BE2C (cell line): ENCODE measurements around the gene PTGER4.
"Not testable (repeated sequence)": the region's sequence is repeated elsewhere in the genome, so short reads cannot be mapped to it uniquely, and the experiment has no call there.

Source experiments
- DNase-seq: peaks from one replicate; pipeline ENCODE4 v3.0.0-alpha.2; 2020
- H3K27me3 ChIP-seq: fragments of 250-450 bp; sonication (Bioruptor Pico); 2 replicates; pipeline ENCODE4 v1.5.1; 2020; ENCODE audit warnings: mild to moderate bottlenecking
- H3K36me3 ChIP-seq: fragments of 250-450 bp; sonication (Bioruptor Pico); 2 replicates; pipeline ENCODE4 v1.5.1; 2020; ENCODE audit warnings: mild to moderate bottlenecking
- H3K4me1 ChIP-seq: fragments of 250-450 bp; sonication (Bioruptor Pico); 2 replicates; pipeline ENCODE4 v1.5.1; 2020
- H3K4me3 ChIP-seq: 2 replicates; pipeline ENCODE4 v1.5.1; 2011; ENCODE audit warnings: low read depth, low read length
- H3K9me3 ChIP-seq: fragments of 250-450 bp; sonication (Bioruptor Pico); 2 replicates; pipeline ENCODE4 v1.5.1; 2020
- TF ChIP-seq, protein P1 (sequence below): IDR thresholded peaks from 2 replicates; pipeline ENCODE4 v1.5.1; 2012; ENCODE audit warnings: mild to moderate bottlenecking, low read depth, low read length

The PTGER4 gene

DNA sequence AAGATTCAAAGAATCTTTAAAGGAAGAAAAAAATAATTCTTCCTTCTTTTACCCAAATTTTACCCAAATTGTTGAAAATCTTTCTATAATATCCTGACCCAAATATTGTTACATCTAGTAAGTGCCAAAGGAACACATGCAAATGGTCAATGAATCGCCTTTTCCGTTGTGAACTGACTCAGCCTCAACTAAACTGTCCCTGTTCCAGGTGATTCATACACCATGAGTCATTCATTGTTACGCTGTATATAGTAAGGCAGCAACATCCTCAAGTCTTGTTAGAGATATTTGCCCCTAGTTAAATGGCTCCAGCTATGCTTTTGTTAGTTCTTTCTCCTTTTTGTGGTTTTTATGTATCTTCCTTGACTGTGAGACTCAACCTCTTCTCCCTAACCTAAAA lies 9.7 kb downstream of the PTGER4 start:
- DNase-seq = no peak
- TF ChIP-seq, protein P1, sequence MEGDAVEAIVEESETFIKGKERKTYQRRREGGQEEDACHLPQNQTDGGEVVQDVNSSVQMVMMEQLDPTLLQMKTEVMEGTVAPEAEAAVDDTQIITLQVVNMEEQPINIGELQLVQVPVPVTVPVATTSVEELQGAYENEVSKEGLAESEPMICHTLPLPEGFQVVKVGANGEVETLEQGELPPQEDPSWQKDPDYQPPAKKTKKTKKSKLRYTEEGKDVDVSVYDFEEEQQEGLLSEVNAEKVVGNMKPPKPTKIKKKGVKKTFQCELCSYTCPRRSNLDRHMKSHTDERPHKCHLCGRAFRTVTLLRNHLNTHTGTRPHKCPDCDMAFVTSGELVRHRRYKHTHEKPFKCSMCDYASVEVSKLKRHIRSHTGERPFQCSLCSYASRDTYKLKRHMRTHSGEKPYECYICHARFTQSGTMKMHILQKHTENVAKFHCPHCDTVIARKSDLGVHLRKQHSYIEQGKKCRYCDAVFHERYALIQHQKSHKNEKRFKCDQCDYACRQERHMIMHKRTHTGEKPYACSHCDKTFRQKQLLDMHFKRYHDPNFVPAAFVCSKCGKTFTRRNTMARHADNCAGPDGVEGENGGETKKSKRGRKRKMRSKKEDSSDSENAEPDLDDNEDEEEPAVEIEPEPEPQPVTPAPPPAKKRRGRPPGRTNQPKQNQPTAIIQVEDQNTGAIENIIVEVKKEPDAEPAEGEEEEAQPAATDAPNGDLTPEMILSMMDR = no peak
- Histone ChIP-seq H3K4me1 (no peaks in the 10 kb centered on the region), H3K9me3 (no peaks in the 10 kb centered on the region), H3K27me3 (peaks cover 20% of the 10 kb centered on the region), H3K4me3 (no peak overlapping the region), H3K36me3 (no peaks in the 10 kb centered on the region)

DNA sequence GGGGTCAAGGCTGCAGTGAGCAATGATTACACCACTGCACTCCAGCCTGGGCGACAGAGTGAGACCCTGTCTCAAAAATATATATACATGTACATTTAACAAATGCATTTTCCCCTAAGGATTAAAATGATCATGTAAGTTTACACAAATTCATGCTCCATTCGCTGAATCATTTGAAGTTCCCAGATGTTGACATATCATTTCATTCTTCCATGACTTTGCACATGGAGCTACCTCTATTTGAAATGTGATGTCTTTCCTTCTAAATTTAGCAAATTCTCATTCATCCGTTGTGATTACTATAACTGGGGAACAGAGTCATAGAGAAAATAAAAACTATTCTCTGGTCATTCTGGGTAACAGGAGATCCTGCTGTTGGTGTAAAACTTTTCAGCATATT lies 10.6 kb downstream of the PTGER4 start:
- Histone ChIP-seq H3K4me1 (no peaks in the 10 kb centered on the region), H3K4me3 (no peak overlapping the region), H3K9me3 (no peaks in the 10 kb centered on the region), H3K27me3 (peaks cover 20% of the 10 kb centered on the region), H3K36me3 (no peaks in the 10 kb centered on the region)
- TF ChIP-seq, protein P1 = no peak
- no peak for DNase-seq

DNA sequence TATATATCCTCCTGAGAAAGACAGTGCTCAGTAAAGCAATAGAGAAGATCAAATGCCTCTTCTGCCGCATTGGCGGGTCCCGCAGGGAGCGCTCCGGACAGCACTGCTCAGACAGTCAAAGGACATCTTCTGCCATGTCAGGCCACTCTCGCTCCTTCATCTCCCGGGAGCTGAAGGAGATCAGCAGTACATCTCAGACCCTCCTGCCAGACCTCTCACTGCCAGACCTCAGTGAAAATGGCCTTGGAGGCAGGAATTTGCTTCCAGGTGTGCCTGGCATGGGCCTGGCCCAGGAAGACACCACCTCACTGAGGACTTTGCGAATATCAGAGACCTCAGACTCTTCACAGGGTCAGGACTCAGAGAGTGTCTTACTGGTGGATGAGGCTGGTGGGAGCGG lies 12.2 kb downstream of the PTGER4 start:
- no peak for DNase-seq
- H3K4me1 ChIP-seq = no peaks in the 10 kb centered on the region
- no peak overlapping the region for H3K4me3 ChIP-seq
- TF ChIP-seq, protein P1 = no peak
- no peaks in the 10 kb centered on the region for H3K36me3 ChIP-seq
- H3K27me3 ChIP-seq = peaks cover 10% of the 10 kb centered on the region; the same call in 1 of the 2 replicates
- no peaks in the 10 kb centered on the region for H3K9me3 ChIP-seq

DNA sequence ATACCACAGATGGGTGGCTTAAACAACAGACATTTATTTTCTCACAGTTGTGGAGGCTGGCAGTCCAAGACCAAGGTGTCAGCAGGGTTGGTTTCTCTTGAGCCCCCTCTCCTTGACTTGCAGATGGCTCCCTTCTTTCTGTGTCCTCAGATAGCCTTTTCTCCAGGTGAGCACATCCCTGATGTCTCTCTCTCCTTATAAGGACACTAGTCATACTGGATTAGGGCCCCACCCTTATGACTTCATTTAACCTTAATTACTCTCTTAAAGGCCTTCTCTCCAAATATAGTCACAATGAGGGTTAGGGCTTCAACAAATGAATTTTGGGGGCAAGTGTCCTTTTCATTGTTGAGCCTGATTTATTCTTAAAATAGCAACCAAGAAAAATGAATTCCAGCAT lies 14.7 kb downstream of the PTGER4 start:
- TF ChIP-seq, protein P1 = no peak
- Histone ChIP-seq H3K4me1 (no peaks in the 10 kb centered on the region), H3K36me3 (no peaks in the 10 kb centered on the region)

DNA sequence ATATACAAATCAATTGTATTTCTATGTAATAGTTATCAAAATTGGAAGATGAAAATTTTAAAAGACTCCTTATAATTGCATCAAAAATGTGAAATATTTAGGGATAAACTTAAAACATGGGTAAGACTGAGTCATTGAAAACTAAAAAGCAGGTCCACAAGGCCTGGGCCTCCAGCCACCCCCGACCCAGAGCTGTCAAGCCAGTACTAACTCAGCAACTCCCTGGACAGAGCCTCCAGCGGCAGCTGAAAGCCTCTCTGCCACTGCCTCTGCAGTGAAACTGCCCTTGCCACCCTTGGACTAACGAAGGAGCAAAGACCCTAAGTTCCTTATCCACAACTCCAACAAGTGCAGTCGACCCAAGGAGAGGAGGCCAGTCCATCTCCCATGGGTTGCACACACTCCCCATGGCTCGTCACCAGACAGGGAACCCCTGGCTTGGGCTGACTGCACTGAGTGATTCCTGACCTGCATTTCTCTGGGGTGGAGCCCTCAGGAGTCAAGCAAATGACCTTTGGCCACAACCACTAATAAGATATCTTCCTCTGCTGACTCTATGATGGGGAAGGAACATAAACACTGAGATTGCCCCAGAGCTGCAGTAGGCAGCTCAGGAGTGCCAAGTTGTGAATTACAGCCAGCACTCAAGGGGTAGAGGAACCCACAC lies 20.5 kb downstream of the PTGER4 start:
- Histone ChIP-seq H3K4me1 (no peaks in the 10 kb centered on the region), H3K27me3 (no peaks in the 10 kb centered on the region), H3K36me3 (no peaks in the 10 kb centered on the region), H3K9me3 (no peaks in the 10 kb centered on the region; the same call in 1 of the 2 replicates), H3K4me3 (no peak overlapping the region)
- no peak for DNase-seq
- TF ChIP-seq, protein P1 = no peak

More for the DNA sequence above, 14.7 kb downstream of the PTGER4 start:
- H3K27me3 ChIP-seq = no peaks in the 10 kb centered on the region
- no peak overlapping the region for H3K4me3 ChIP-seq
- DNase-seq = no peak
- no peaks in the 10 kb centered on the region for H3K9me3 ChIP-seq

DNA sequence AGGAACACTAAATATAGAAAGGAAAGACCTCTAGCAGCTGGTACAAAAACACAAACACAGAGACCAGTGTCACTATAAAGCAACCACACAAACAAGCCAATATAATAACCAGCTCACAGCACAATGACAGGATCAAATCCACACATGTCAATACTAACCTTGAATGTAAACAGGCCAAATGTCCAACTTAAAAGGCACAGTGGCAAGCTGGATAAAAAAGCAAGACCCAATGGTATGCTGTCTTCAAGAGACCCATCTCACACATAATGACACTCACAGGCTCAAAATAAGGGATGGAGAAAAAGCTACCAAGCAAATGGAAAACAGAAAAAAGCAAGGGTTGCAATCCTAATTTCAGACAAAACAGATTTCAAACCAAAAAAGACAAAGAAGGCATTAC lies 22.3 kb downstream of the PTGER4 start:
- H3K9me3 ChIP-seq, H3K4me1 ChIP-seq, H3K36me3 ChIP-seq, DNase-seq, H3K4me3 ChIP-seq, H3K27me3 ChIP-seq: not testable (repeated sequence)

DNA sequence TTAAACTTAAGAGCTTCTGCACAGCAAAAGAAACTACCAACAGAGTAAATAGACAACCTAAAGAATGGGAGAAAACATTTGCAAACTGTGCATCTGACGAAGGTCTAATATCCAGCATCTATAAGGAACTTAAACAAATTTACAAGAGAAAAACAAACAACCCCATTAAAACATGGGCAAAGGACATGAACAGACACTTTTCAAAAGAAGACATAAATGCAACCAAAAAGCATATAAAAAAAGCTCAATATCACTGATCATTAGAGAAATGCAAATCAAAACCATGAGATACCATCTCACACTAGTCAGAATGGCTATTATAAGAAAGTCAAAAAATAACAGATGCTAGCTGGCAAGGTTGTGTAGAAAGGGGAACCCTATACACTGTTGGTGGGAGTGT lies 25.8 kb downstream of the PTGER4 start:
- H3K4me1 ChIP-seq, H3K9me3 ChIP-seq, DNase-seq, H3K27me3 ChIP-seq, H3K36me3 ChIP-seq, H3K4me3 ChIP-seq: not testable (repeated sequence)

DNA sequence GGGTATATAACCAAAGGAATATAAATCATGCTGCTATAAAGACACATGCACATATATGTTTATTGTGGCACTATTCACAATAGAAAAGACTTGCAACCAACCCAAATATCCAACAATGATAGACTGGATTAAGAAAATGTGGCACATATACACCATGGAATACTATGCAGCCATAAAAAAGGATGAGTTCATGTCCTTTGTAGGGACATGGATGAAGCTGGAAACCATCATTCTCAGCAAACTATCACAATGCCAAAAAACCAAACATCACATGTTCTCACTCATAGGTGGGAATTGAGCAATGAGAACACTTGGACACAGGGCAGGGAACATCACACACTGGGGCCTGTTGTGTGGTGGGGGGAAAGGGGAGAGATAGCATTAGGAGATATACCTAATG lies 30.9 kb downstream of the PTGER4 start:
- H3K9me3 ChIP-seq, H3K27me3 ChIP-seq, H3K4me3 ChIP-seq: not testable (repeated sequence)

More for the DNA sequence above, 30.9 kb downstream of the PTGER4 start:
- not testable (repeated sequence) for H3K4me1 ChIP-seq, DNase-seq, H3K36me3 ChIP-seq
